ENCODE results near the gene CBX6.

DNA sequence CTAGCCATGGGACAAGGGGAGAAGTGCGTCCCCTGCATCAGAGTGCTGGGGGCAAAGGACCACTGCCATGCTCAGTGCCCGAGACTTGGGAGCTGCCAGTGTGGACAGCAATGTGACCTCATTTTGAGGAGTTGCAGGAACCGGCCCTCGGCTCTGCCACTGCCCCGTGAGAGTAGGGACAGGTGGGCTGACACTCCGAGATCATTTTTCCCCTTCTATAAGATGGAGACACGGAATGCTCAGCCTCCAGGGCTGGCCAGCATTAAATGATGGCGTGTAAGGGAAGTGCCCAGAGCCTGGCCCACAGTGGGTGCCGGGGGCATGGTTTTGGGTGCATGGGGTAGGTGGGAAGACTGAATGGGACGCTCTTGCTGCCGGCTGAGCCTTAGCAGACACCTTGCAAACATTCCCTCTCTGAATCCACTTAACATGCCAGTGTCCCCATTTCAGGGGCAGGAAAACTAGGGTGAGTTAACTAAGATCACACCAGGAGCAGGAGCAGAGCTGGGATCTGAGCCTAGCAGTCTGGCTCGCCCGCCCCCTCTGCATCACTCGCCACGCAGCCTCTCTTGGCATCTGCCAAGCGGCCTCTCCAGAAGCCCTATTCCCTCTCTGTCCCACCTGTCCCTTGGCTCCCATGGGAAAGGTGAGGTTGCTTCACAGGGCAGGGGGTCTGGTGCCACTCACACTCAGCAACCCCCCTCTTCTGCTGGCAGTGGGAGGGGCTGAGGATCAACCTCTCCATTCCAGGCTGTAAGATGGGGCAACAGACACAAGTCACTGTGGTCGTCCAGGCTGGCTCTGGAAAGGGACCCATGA is 41.8 kb downstream of the CBX6 start:
- TF ChIP-seq, protein P1, sequence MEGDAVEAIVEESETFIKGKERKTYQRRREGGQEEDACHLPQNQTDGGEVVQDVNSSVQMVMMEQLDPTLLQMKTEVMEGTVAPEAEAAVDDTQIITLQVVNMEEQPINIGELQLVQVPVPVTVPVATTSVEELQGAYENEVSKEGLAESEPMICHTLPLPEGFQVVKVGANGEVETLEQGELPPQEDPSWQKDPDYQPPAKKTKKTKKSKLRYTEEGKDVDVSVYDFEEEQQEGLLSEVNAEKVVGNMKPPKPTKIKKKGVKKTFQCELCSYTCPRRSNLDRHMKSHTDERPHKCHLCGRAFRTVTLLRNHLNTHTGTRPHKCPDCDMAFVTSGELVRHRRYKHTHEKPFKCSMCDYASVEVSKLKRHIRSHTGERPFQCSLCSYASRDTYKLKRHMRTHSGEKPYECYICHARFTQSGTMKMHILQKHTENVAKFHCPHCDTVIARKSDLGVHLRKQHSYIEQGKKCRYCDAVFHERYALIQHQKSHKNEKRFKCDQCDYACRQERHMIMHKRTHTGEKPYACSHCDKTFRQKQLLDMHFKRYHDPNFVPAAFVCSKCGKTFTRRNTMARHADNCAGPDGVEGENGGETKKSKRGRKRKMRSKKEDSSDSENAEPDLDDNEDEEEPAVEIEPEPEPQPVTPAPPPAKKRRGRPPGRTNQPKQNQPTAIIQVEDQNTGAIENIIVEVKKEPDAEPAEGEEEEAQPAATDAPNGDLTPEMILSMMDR (conservative IDR thresholded peaks at IDR 0.05; ENCODE audit: low read length): no peak
- TF ChIP-seq EZH2phosphoT487 (IDR thresholded peaks at IDR 0.05; ENCODE audit: borderline replicate concordance, low read depth, low read length): no peak

Measured in OCI-LY7 (cell line).